SK-N-SH (cell line): ENCODE data around the gene TPP1.

ENCODE experiments used
- GABPA ChIP-seq: IDR thresholded peaks from 2 replicates; pipeline ENCODE4 v1.4.0; 2012; ENCODE audit warnings: low read depth, mild to moderate bottlenecking
- MXI1 ChIP-seq: IDR thresholded peaks from 2 replicates; pipeline ENCODE4 v1.6.1; 2012; ENCODE audit warnings: mild to moderate bottlenecking, low read depth, low read length, improper control_type of control experiment
- NRF1 ChIP-seq: IDR thresholded peaks from 2 replicates; pipeline ENCODE4 v1.6.1; 2012; ENCODE audit warnings: low read depth, mild to moderate bottlenecking, low read length
- POLR2AphosphoS5 ChIP-seq: IDR thresholded peaks from 2 replicates; pipeline ENCODE4 v1.6.1; 2012; ENCODE audit warnings: low read depth, low read length
- RAD21 ChIP-seq: IDR thresholded peaks from 2 replicates; pipeline ENCODE4 v1.6.1; 2012; ENCODE audit warnings: mild to moderate bottlenecking, low read length
- RCOR1 ChIP-seq: fragments of 150-350 bp; IDR thresholded peaks from 2 replicates; pipeline ENCODE4 v1.6.1; 2017; ENCODE audit warnings: antibody characterized with exemption, low read length
- TF ChIP-seq, protein P1 (sequence below): fragments of 200-600 bp; sonication (generic); IDR thresholded peaks from 2 replicates; pipeline ENCODE4 v1.6.1; 2017; ENCODE audit warnings: antibody characterized with exemption, mild to moderate bottlenecking, moderate library complexity

DNA sequence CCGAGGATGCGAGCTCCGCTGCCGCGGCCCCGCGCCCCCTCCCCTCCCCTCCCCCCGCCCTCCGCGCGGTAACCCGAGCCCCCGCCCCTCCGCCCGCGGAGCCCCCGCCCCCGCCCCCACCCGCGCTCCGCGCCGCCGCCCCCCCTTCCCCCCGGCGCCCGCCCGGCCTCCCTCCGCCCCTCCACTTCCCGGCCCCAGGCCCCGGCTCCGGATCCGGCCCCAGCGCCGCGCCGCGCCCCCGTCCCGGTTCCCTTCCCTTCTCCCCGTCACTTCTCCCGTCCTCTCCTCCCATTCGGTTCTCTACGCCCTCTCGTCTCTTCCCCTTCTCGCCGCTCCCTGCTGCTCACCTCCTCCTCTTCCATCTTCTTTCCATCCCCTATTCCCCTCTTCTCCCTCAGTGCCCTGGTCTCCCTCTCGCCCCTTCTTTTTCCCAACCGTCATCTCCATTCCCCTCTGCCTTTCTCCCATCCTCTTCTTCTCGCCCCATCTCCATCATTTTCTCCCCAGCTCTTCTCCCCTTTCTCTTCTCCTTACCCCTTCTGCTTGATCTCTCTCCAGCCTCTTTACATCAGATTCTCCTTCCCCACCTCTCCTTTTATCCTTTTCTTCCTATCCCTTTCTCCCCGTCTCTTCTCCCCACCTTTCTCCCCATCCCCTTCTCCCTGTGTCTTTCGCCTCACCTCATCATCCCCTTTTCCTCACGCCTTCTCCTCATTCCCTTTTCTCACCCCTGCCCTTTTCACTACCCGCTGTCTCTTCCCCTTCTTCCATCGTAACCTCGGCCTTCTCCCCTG, 36.8 kb upstream of the TPP1 start, which contains the start of gene DCHS1:
- TF ChIP-seq POLR2AphosphoS5 (no peak), GABPA (no peak), MXI1 (no peak), RCOR1 (no peak), NRF1 (no peak), RAD21 (no peak)
- TF ChIP-seq, protein P1, sequence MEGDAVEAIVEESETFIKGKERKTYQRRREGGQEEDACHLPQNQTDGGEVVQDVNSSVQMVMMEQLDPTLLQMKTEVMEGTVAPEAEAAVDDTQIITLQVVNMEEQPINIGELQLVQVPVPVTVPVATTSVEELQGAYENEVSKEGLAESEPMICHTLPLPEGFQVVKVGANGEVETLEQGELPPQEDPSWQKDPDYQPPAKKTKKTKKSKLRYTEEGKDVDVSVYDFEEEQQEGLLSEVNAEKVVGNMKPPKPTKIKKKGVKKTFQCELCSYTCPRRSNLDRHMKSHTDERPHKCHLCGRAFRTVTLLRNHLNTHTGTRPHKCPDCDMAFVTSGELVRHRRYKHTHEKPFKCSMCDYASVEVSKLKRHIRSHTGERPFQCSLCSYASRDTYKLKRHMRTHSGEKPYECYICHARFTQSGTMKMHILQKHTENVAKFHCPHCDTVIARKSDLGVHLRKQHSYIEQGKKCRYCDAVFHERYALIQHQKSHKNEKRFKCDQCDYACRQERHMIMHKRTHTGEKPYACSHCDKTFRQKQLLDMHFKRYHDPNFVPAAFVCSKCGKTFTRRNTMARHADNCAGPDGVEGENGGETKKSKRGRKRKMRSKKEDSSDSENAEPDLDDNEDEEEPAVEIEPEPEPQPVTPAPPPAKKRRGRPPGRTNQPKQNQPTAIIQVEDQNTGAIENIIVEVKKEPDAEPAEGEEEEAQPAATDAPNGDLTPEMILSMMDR: no peak
